Stimulated activated CD4-positive, alpha-beta T cell treated with anti-CD3 and anti-CD28 coated beads, Interleukin-1b, Interleukin-23, amount 100 ng/mL, for 1 hour (primary cell): Measurements from ENCODE around the gene CTCF.

Source experiments
- DNase-seq, 2 donors: peaks; one replicate each; pipeline ENCODE4 v3.0.0-alpha.2; 2020; ENCODE audit warnings: low read depth in 2 of 2

The CTCF gene

GRCh38 chr16:67678354-67679023 is 116.2 kb downstream of the CTCF start:
- DNase-seq, result no peak

- no peak for DNase-seq
These were observed 117.9 kb downstream of the CTCF start for GRCh38 chr16:67679935-67680897.

GRCh38 chr16:67683767-67684166 is 121.4 kb downstream of the CTCF start:
- no peak for DNase-seq

GRCh38 chr16:67685388-67686112 is 123.2 kb downstream of the CTCF start:
- no peak for DNase-seq
